Measurements from ENCODE around the gene EIF5AL1.
A peak's percentile ranks its signal among the peaks of the same experiment; 100 is the strongest.

The EIF5AL1 gene

DNA sequence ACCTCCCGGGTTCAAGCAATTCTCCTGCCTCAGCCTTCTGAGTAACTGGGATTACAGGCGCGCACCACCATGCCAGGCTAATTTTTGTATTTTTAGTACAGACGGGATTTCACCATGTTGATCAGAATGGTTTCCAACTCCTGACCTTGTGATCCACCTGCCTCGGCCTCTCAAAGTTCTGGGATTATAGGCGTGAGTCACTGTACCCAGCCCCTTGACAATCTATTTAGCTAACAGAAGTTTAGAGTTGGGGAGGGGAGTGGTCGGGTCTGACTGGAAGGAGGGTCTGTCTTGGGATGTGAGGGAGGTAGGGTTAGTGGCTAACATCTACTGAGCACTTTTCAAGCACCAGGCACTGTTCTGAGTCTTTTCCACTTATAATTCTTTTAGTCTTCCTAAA, 39.9 kb upstream of the EIF5AL1 start:
- Histone ChIP-seq H3K4me1 (ENCODE audit: insufficient read depth, low read length, poor library complexity, severe bottlenecking) (peaks cover 19% of the 10 kb centered on the region), H3K9me3 (ENCODE audit: insufficient read depth, low read depth, low read length) (no peaks in the 10 kb centered on the region), H2AFZ (ENCODE audit: low read length) (no peak overlapping the region), H3K79me2 (ENCODE audit: insufficient read depth, low read length) (no peaks in the 10 kb centered on the region), H3K27me3 (ENCODE audit: insufficient read depth, low read length, poor library complexity, severe bottlenecking) (no peaks in the 10 kb centered on the region), H4K20me1 (ENCODE audit: insufficient read depth, low read length, poor library complexity, severe bottlenecking) (no peaks in the 10 kb centered on the region), H3K36me3 (ENCODE audit: insufficient read depth, low read length) (no peaks in the 10 kb centered on the region), H3K4me2 (ENCODE audit: low read depth, low read length, poor library complexity, severe bottlenecking) (no peak overlapping the region), H3K4me3 (ENCODE audit: low read length, poor library complexity, severe bottlenecking) (no peak overlapping the region), H3F3A (ENCODE audit: low read depth) (no peaks in the 10 kb centered on the region), H3K9me2 (replicated peaks; ENCODE audit: low read depth, low read length) (no peaks in the 10 kb centered on the region), H3K9ac (ENCODE audit: low read depth, low read length, poor library complexity, severe bottlenecking) (no peak overlapping the region)
- TF ChIP-seq, protein P1, sequence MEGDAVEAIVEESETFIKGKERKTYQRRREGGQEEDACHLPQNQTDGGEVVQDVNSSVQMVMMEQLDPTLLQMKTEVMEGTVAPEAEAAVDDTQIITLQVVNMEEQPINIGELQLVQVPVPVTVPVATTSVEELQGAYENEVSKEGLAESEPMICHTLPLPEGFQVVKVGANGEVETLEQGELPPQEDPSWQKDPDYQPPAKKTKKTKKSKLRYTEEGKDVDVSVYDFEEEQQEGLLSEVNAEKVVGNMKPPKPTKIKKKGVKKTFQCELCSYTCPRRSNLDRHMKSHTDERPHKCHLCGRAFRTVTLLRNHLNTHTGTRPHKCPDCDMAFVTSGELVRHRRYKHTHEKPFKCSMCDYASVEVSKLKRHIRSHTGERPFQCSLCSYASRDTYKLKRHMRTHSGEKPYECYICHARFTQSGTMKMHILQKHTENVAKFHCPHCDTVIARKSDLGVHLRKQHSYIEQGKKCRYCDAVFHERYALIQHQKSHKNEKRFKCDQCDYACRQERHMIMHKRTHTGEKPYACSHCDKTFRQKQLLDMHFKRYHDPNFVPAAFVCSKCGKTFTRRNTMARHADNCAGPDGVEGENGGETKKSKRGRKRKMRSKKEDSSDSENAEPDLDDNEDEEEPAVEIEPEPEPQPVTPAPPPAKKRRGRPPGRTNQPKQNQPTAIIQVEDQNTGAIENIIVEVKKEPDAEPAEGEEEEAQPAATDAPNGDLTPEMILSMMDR (conservative IDR thresholded peaks at IDR 0.05; ENCODE audit: low read length): no peak
- no peak for TF ChIP-seq EZH2phosphoT487 (IDR thresholded peaks at IDR 0.05; ENCODE audit: borderline replicate concordance)

DNA sequence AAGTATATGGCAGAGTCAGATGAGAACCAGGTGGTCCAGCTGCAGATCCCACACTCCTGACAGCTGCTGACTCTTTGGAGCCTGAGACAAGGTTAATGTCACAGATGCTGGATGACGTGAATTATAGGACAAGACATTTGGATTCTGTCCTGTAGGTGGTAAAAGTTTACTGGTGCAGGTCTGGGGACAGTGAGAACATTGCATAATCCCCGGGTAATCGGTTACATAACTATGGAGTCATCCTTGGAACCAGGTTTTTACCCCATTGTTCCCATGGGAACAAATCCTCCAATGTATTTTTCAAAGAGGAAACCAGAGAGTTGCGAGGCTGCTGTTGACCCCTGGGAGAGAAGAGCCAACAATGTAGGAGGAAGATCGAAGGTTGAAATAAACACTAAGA, 39.4 kb upstream of the EIF5AL1 start:
- Histone ChIP-seq H3K9me2 (replicated peaks; ENCODE audit: low read depth, low read length) (no peaks in the 10 kb centered on the region), H3K4me1 (ENCODE audit: insufficient read depth, low read length, poor library complexity, severe bottlenecking) (peaks cover 19% of the 10 kb centered on the region), H3K4me2 (ENCODE audit: low read depth, low read length, poor library complexity, severe bottlenecking) (peak overlapping the region; percentile 49), H3K79me2 (ENCODE audit: insufficient read depth, low read length) (no peaks in the 10 kb centered on the region), H2AFZ (ENCODE audit: low read length) (peak overlapping the region; percentile 76), H3F3A (ENCODE audit: low read depth) (no peaks in the 10 kb centered on the region), H3K4me3 (ENCODE audit: low read length, poor library complexity, severe bottlenecking) (no peak overlapping the region), H3K27me3 (ENCODE audit: insufficient read depth, low read length, poor library complexity, severe bottlenecking) (no peaks in the 10 kb centered on the region), H3K9ac (ENCODE audit: low read depth, low read length, poor library complexity, severe bottlenecking) (peak overlapping the region; percentile 14), H4K20me1 (ENCODE audit: insufficient read depth, low read length, poor library complexity, severe bottlenecking) (no peaks in the 10 kb centered on the region), H3K9me3 (ENCODE audit: insufficient read depth, low read depth, low read length) (no peaks in the 10 kb centered on the region), H3K36me3 (ENCODE audit: insufficient read depth, low read length) (no peaks in the 10 kb centered on the region)
- no peak for TF ChIP-seq EZH2phosphoT487 (IDR thresholded peaks at IDR 0.05; ENCODE audit: borderline replicate concordance)
- TF ChIP-seq, protein P1 (conservative IDR thresholded peaks at IDR 0.05; ENCODE audit: low read length): no peak

DNA sequence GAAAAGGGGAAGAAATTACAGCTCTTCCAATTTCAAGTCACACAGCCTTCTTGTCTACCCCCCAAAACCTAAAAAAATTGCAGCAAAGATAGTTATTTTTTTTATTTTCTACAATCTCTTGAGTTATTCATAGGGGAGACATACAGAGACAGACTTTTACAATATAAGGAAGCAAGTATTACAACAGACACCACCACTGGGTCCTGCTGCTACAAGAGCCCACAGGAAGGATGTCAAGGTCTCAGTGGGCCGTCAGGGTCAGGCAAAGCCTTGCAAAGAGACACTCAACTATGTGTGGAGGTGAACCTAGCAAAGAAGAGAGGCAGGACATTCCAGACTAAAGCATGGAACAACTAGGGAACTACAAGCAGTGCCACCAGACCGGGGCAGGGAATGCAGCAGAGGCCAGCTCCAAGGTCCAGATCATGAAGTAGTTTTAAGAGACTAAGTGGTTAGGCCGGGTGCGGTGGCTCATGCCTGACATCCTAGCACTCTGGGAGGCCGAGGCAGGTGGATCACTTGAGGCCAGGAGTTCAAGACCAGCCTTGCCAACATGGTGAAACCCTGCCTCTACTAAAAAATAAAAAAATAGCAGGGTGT, 38.7 kb upstream of the EIF5AL1 start:
- TF ChIP-seq, protein P1 (conservative IDR thresholded peaks at IDR 0.05; ENCODE audit: low read length): no peak
- TF ChIP-seq EZH2phosphoT487 (IDR thresholded peaks at IDR 0.05; ENCODE audit: borderline replicate concordance): no peak
- H3K4me3 ChIP-seq (ENCODE audit: low read length, poor library complexity, severe bottlenecking): no peak overlapping the region
- H3F3A ChIP-seq (ENCODE audit: low read depth): no peaks in the 10 kb centered on the region
- peak overlapping the region; percentile 14 for H3K9ac ChIP-seq (ENCODE audit: low read depth, low read length, poor library complexity, severe bottlenecking)
- no peaks in the 10 kb centered on the region for H4K20me1 ChIP-seq (ENCODE audit: insufficient read depth, low read length, poor library complexity, severe bottlenecking)
- H2AFZ ChIP-seq (ENCODE audit: low read length): peak overlapping the region; percentile 76
- peaks cover 19% of the 10 kb centered on the region for H3K4me1 ChIP-seq (ENCODE audit: insufficient read depth, low read length, poor library complexity, severe bottlenecking)
- H3K9me2 ChIP-seq (replicated peaks; ENCODE audit: low read depth, low read length): no peaks in the 10 kb centered on the region
- no peaks in the 10 kb centered on the region for H3K36me3 ChIP-seq (ENCODE audit: insufficient read depth, low read length)
- peak overlapping the region; percentile 49 for H3K4me2 ChIP-seq (ENCODE audit: low read depth, low read length, poor library complexity, severe bottlenecking)
- no peaks in the 10 kb centered on the region for H3K9me3 ChIP-seq (ENCODE audit: insufficient read depth, low read depth, low read length)
- no peaks in the 10 kb centered on the region for H3K79me2 ChIP-seq (ENCODE audit: insufficient read depth, low read length)
- H3K27me3 ChIP-seq (ENCODE audit: insufficient read depth, low read length, poor library complexity, severe bottlenecking): no peaks in the 10 kb centered on the region
